Kidney (tissue), 14 donors: ENCODE measurements around the gene EPS8L3. TPM values are rescaled to one million over a fixed set of nuclear protein-coding genes. Genes with fewer than 3 reads are reported as not detected.

ENCODE experiments used
- DNase-seq, 5 donors: peaks; one replicate each; pipeline ENCODE4 v3.0.0-alpha.2; 2013 to 2020
- FAIRE-seq: peaks from 2 replicates; lab custom pipeline; 2012; peaks lifted over from hg19 to GRCh38; lab: Jason Lieb, UNC
- H3K27ac ChIP-seq, 2 donors: one replicate each; pipeline ENCODE4 v1.7.0; 2013; ENCODE audit warnings: low read depth in 2 of 2, low read length in 2 of 2, inconsistent platforms in 1 of 2
- H3K27me3 ChIP-seq: one replicate; pipeline ENCODE4 v1.7.1; 2013; ENCODE audit warnings: low read length, inconsistent platforms; ENCODE audit not compliant: control insufficient read depth, insufficient read depth
- H3K36me3 ChIP-seq, 3 donors: one replicate each; pipeline versions ENCODE4 v1.7.0 to v1.7.1; 2013; ENCODE audit warnings: low read length in 3 of 3, control low read depth in 1 of 3, inconsistent platforms in 1 of 3; ENCODE audit not compliant: insufficient read depth in 3 of 3, control insufficient read depth in 2 of 3
- H3K4me1 ChIP-seq, 3 donors: one replicate each; pipeline versions ENCODE4 v1.7.0 to v1.7.1; 2013; ENCODE audit warnings: low read length in 3 of 3, inconsistent platforms in 1 of 3, low read depth in 1 of 3; ENCODE audit not compliant: control insufficient read depth in 2 of 3, insufficient read depth in 2 of 3
- H3K4me3 ChIP-seq, 3 donors: one replicate each; pipeline versions ENCODE4 v1.7.0 to v1.8.1; 2013; ENCODE audit warnings: low read length in 3 of 3, control low read depth in 1 of 3, inconsistent platforms in 1 of 3
- H3K9ac ChIP-seq, 3 donors: one replicate each; pipeline versions ENCODE4 v1.7.0 to v1.7.1; 2013; ENCODE audit warnings: low read length in 3 of 3, control low read depth in 1 of 3, inconsistent platforms in 1 of 3
- H3K9me3 ChIP-seq, 3 donors: one replicate each; pipeline versions ENCODE4 v1.7.0 to v1.7.1; 2013; ENCODE audit warnings: low read length in 3 of 3, control low read depth in 1 of 3, inconsistent platforms in 1 of 3; ENCODE audit not compliant: control insufficient read depth in 2 of 3, insufficient read depth in 1 of 3
- CTCF ChIP-seq: IDR thresholded peaks from 3 replicates; pipeline ENCODE4 v1.5.1; 2012; ENCODE audit warnings: mild to moderate bottlenecking, moderate library complexity, borderline replicate concordance; ENCODE audit not compliant: insufficient read depth; ENCODE audit errors: extremely low read depth
- intact Hi-C: fragments of 100-400 bp; cut with DNase I; formaldehyde crosslinking; loops from one replicate; pipeline ENCODE4 v1.11.1; 2022
- polyA plus RNA-seq: library from polyadenylated mRNA; stranded (reverse); fragments of 350-450 nt; fragmentation: Illumina TruSeq; extraction: RNeasy Lipid Tissue Mini Kit (QIAGEN cat#74804); gene quantifications from one replicate; pipeline ENCODE4 v1.2.3, GENCODE V29; 2014; ENCODE audit warnings: low read depth, low replicate concordance; ENCODE audit not compliant: insufficient read depth
- total RNA-seq: library from RNA; stranded (reverse); fragmentation: NEBNext Ultra II Directional; extraction: Animal tissue kit (Norgen Biotek cat#: 25700); gene quantifications from one replicate; pipeline ENCODE4 v1.2.1, GENCODE V29; 2021
- donor health status: control.
- donor health status: control.
- donor health status: control.
- donor health status: control.
- donor health status: control.
- donor health status: DM: yes; HTN: yes; CAD: no.
- donor health status: Normal renal cell carcinoma (clear cell type).

The EPS8L3 gene
- total and polyA plus RNA-seq, 2 donors from 2014 or later, result 1.8 TPM; not detected in 1

- DNase-seq (peak in 2 of 5 donors; percentile 29 to 34), FAIRE-seq (no peak)
- TF ChIP-seq CTCF, result no peak
- intact Hi-C loops, result loop anchor here (5.0 kb wide), 2 partner anchors 130 to 225 kb away; partner anchors contain the start of gene GNAI3
- Histone ChIP-seq H3K36me3 (no peaks in the 10 kb centered on the region), H3K4me3 (no peak overlapping the region), H3K4me1 (peaks cover 0 to 1% (median under 1%) of the 10 kb centered on the region in 3 donors), H3K27ac (no peak overlapping the region), H3K9ac (no peak overlapping the region), H3K27me3 (no peaks in the 10 kb centered on the region), H3K9me3 (no peaks in the 10 kb centered on the region)
These were observed 8.3 kb upstream of the EPS8L3 start for GRCh38 chr1:109771712-109772657.

GRCh38 chr1:109770331-109771095 lies 6.8 kb upstream of the EPS8L3 start:
- Histone ChIP-seq H3K9ac (no peak overlapping the region), H3K9me3 (no peaks in the 10 kb centered on the region), H3K36me3 (no peaks in the 10 kb centered on the region), H3K27ac (no peak overlapping the region), H3K4me3 (no peak overlapping the region), H3K4me1 (no peaks in the 10 kb centered on the region), H3K27me3 (no peaks in the 10 kb centered on the region)
- intact Hi-C loops, result loop anchor here (5.0 kb wide), 2 partner anchors 128 to 223 kb away; partner anchors contain the start of gene GNAI3
- peak in 2 of 5 donors; percentile 48 for DNase-seq
- TF ChIP-seq CTCF, result no peak
- FAIRE-seq, result no peak

GRCh38 chr1:109769330-109770078 lies 5.8 kb upstream of the EPS8L3 start:
- Histone ChIP-seq H3K27ac (no peak overlapping the region), H3K9ac (no peak overlapping the region), H3K9me3 (no peaks in the 10 kb centered on the region), H3K27me3 (no peaks in the 10 kb centered on the region), H3K4me3 (no peak overlapping the region), H3K36me3 (no peaks in the 10 kb centered on the region), H3K4me1 (no peaks in the 10 kb centered on the region)
- no peak for TF ChIP-seq CTCF
- FAIRE-seq (no peak), DNase-seq (peak in 2 of 5 donors; percentile 25 to 27)
- intact Hi-C loops, result loop anchor here (5.0 kb wide), 2 partner anchors 127 to 222 kb away; partner anchors contain the start of gene GNAI3
